Endometrial microvascular endothelial cells (primary cell): ENCODE results near the gene MRPL14. TPM values are rescaled to one million over a fixed set of nuclear protein-coding genes. Genes with fewer than 3 reads are reported as not detected.

ENCODE experiments used
- in situ Hi-C: cut with HindIII; loops from 2 replicates; pipeline ENCODE4 v1.10.0; 2017; ENCODE audit warnings: low sequenced_read_pairs, low pct_unique_long_range_greater_than_20kb; ENCODE audit errors: inconsistent ontology term
- total RNA-seq: library from RNA; depleted of rRNA; stranded (reverse); fragments of >200 nt; gene quantifications from one replicate; pipeline ENCODE4 v1.2.3, GENCODE V29; 2015; ENCODE audit errors: inconsistent ontology term

The MRPL14 gene
- total RNA-seq, 1 donor from 2014 or later = 50.4 TPM

- in situ Hi-C loops = no loop called here
Measured at GRCh38 chr6:44074439-44074812, 52.8 kb downstream of the MRPL14 start.

- in situ Hi-C loops = no loop called here
Measured at GRCh38 chr6:44073612-44074438, 53.4 kb downstream of the MRPL14 start.

- in situ Hi-C loops = no loop called here
Measured at GRCh38 chr6:44072959-44073611, 54.2 kb downstream of the MRPL14 start.

- in situ Hi-C loops = no loop called here
Measured at GRCh38 chr6:44072452-44072958, 54.7 kb downstream of the MRPL14 start.

GRCh38 chr6:44071670-44072451, 55.4 kb downstream of the MRPL14 start:
- in situ Hi-C loops = no loop called here

- in situ Hi-C loops = no loop called here
Measured at GRCh38 chr6:44068607-44069296, 58.5 kb downstream of the MRPL14 start.

GRCh38 chr6:44067173-44068139, 59.8 kb downstream of the MRPL14 start:
- in situ Hi-C loops = no loop called here

GRCh38 chr6:44066394-44067172, 60.7 kb downstream of the MRPL14 start:
- in situ Hi-C loops = no loop called here

GRCh38 chr6:44065443-44066140, 61.7 kb downstream of the MRPL14 start:
- in situ Hi-C loops = no loop called here

GRCh38 chr6:44064948-44065272, 62.3 kb downstream of the MRPL14 start:
- in situ Hi-C loops = no loop called here

GRCh38 chr6:44064089-44064947, 62.9 kb downstream of the MRPL14 start:
- in situ Hi-C loops = no loop called here

GRCh38 chr6:44063561-44064059, 63.6 kb downstream of the MRPL14 start:
- in situ Hi-C loops = no loop called here
